Ovary (tissue), 3 donors: ENCODE measurements around the gene PCDHGB3.
"Not testable (repeated sequence)": the region's sequence is repeated elsewhere in the genome, so short reads cannot be mapped to it uniquely, and the experiment has no call there.

ENCODE experiments used
- POLR2A ChIP-seq: fragments of 450-650 bp; IDR thresholded peaks from one replicate; pipeline ENCODE4 v1.6.1; 2017; ENCODE audit warnings: antibody characterized with exemption, mild to moderate bottlenecking, moderate library complexity
- TF ChIP-seq, protein P1 (sequence below), 3 donors: fragments of 450-650 bp in 2 of 3; fragments of 200-600 bp in 1 of 3; IDR thresholded peaks; one replicate each; pipeline versions ENCODE4 v1.5.1 to v1.8.0; 2016 to 2022; ENCODE audit warnings: antibody characterized with exemption in 3 of 3, mild to moderate bottlenecking in 1 of 3
- donor health status: DM: no; HTN: no; CAD: no.

DNA sequence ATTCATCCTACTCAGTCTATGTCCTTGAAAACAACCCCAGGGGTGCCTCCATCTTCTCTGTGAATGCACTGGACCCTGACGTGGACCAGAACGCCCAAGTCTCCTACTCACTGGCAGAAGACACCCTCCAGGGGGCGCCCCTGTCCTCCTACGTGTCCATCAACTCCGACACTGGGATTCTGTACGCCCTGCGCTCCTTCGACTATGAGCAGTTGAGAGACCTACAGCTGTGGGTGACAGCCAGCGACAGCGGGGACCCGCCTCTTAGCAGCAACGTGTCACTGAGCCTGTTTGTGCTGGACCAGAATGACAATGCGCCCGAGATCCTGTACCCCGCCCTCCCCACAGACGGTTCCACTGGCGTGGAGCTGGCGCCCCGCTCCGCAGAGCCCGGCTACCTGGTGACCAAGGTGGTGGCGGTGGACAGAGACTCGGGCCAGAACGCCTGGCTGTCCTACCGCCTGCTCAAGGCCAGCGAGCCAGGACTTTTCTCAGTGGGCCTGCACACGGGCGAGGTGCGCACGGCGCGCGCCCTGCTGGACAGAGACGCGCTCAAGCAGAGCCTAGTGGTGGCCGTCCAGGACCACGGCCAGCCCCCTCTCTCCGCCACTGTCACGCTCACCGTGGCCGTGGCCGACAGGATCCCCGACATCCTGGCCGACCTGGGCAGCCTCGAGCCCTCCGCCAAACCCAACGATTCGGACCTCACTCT is 5.6 kb downstream of the PCDHGB3 start:
- TF ChIP-seq, protein P1, sequence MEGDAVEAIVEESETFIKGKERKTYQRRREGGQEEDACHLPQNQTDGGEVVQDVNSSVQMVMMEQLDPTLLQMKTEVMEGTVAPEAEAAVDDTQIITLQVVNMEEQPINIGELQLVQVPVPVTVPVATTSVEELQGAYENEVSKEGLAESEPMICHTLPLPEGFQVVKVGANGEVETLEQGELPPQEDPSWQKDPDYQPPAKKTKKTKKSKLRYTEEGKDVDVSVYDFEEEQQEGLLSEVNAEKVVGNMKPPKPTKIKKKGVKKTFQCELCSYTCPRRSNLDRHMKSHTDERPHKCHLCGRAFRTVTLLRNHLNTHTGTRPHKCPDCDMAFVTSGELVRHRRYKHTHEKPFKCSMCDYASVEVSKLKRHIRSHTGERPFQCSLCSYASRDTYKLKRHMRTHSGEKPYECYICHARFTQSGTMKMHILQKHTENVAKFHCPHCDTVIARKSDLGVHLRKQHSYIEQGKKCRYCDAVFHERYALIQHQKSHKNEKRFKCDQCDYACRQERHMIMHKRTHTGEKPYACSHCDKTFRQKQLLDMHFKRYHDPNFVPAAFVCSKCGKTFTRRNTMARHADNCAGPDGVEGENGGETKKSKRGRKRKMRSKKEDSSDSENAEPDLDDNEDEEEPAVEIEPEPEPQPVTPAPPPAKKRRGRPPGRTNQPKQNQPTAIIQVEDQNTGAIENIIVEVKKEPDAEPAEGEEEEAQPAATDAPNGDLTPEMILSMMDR (IDR thresholded peaks at IDR 0.05) = not testable (repeated sequence)
- not testable (repeated sequence) for TF ChIP-seq POLR2A
